COLO668 (cell line): Measurements from ENCODE around the gene FAM217A.

Source experiments
- DNase-seq: peaks from one replicate; lab custom pipeline; 2025; ENCODE audit not compliant: unreplicated experiment; lab: John Stamatoyannopoulos, UW

Gene FAM217A

GRCh38 chr6:4085332-4085700 is 6.4 kb upstream of the FAM217A start:
- no peak for DNase-seq

DNA sequence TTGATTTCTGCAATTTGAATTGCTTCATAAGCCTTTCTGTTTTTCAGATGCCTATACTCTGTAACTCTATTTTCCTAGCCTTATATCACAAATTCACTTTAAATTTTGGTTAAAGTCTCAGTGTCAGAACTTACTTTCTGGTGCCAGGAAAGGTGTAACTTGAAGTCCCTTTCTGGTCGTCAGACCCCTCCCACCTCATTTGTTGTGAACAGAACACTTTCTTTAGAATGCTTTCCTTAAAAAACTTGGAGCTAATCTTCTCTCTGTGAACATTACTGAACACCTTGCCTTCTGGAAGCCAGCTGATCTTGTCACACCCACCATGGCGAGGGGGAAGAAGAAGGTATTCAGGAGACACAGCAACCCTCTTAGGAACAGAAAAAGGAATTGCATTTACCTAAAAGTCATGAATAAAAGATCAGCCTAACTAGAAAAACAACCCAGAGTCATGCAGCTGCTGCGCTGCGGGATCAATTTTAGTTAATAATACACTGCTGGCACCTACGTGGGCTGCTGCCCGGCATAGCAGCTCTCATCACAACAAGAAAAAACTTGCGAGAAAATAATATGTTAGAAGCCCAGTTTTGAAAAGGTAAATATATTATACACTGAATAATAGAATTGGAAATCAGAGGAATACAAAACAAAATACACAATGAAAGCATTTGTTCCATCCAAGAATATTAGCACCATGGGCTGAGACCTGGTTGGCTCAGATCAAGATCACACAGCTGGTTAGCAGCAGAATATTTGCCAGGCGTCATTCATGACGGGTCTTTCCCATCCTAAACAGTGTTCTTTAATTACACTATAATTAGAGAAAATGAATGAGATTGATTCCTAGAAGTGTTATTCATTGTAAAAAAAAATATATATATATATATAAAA is 5.8 kb upstream of the FAM217A start:
- no peak for DNase-seq

DNA sequence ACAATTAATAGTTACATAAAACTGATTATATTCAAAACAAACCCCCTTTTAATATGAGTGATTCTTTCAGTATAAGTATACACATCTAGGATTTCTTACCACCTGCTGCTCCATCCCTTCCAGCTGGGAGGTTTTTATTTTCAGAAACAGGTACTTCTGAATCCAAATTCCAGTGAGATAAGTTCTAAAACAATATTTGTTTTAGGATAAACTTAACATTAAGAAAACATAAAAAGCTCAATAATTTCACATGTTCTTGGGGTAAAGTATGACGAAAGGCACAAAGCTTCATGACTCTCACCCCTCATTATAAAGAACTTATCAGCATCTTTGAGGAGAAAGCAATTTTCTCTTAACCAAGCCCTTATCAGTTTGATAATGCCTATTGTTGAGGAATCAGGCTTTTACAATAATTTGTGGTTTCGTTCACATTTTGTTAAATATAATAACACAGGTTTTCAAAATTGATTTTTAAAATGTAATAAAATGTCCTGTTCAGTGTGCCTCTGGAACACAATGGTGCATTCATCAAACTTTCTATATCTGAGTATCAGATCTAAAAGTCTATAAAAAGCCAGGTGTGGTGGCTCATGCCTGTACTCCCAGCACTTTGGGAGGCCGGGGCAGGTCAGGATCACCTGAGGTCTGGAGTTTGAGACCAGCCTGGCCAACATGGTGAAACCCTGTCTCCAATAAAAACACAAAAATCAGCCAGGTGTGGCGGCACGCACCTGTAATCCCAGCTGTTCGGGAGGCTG is 4.3 kb downstream of the FAM217A start:
- DNase-seq = no peak

- DNase-seq = no peak
Observed at GRCh38 chr6:4071330-4071729, 7.6 kb downstream of the FAM217A start.

DNA sequence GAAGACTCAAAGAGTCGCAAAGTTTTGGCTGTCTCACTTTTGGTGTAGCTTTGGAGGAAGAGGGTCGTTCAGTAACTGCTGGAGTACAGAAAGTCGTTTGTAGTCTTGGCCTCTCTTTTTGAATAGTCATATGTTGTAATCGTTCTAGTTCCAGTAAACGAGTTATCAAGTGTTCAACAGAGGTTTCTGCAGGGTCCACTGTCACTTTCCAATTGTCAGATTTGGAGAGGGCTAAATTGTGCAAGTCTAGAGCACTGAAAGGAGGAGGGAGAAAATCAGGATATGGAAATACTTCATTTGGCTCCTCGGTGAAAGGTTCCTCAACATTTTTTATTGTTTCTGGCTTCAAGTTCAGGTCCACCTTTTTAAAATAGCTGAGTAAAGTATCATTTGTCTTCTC is 9.7 kb downstream of the FAM217A start:
- DNase-seq = no peak

DNA sequence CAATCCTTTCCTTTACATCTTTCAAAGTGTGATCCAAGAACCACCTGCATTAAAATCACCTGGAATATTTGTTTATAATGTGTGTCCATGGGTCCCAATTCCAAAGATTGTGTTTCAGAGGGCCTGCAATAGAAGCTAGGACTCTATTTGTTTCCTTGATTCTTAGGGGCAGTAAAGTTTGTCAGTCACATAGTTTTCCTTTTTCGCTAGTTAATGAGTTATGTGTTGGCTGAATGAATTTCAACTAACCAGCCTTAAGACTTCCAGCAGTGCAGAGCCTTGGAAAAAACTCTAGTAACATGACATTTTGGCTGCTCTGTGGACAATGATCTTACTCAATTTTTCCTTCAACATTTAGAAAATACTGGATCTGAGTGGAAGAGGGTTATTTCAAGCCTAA is 11.3 kb downstream of the FAM217A start:
- no peak for DNase-seq

GRCh38 chr6:4066029-4066755 is 12.7 kb downstream of the FAM217A start:
- DNase-seq = no peak

DNA sequence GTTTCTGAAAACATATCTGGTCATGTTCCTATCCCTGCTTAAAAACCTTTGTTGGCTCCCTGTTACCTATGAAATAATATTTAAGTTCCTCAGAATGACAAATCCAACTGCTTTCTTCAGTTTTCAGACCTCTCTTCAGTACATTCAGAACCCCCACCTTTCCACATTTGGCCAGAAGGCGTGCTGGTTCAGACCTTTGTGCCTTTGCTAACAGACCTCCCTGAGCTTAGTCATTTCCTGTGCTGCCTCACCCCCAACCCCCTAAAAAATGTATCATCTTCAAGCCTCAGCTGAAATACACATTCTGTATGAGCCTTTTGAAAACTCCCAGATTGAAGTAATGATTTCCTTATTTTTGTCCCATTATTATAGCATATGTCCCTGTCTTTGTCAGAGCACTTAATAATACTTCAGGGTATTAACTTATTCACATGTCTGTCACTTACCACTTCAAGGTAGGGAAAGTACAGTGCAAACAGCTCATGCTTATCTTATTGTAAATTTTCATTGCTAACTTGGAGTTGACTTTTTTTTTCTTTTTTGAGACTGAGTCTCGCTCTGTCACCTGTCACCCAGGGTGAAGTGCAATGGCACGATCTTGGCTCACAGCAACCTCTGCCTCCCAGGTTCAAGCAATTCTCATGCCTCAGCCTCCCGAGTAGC is 19.7 kb downstream of the FAM217A start:
- no peak for DNase-seq

DNA sequence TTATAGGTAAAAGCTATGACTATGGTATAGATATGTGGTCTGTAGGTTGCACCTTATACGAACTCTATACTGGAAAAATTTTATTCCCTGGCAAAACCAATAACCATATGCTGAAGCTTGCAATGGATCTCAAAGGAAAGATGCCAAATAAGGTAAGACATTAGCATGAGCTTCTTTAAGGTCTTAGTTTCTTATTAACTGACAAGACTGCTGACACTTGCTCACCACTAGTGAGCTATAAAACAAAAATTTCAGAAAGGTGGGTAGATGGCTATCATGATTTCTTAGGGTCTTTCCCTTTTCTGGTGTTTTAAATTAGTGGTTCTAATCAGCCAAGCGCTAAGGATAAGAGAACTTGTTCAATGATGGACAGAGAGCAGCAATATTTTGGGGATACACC is 21.9 kb downstream of the FAM217A start:
- no peak for DNase-seq

DNA sequence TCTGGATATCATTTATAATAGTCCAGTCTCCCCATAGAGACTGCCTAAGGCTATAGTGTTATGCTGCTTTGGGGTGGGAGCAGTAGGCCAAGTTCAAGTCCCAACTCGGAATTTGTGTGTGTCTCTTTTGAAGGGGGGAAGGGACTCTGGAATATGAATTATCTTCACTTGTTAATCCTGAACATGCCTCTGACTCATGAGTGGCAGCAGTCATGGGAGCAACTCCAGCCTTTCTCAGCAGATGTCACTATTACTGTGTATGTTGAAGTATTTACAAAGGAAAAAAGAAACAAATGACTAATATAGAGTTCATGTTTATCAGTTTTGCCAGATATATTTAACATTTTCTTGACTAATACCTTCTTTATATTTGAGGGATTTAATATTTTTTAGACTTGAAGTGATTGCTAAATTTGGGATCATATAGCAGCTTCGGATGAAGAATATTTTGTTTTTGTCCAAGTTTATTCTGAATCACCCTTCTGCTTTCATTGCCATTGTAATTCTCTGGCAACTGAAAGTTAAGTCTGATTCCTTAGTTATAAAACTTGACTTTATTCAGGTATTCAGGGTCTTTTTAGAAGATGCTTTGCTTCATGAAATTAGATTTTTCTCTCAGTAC is 23.4 kb downstream of the FAM217A start:
- no peak for DNase-seq

- DNase-seq = no peak
Observed at GRCh38 chr6:4049246-4049645, 29.7 kb downstream of the FAM217A start.

- no peak for DNase-seq
Observed at GRCh38 chr6:4041480-4041879, 37.5 kb downstream of the FAM217A start.

- no peak for DNase-seq
Observed at GRCh38 chr6:4039348-4039747, 39.6 kb downstream of the FAM217A start.

DNA sequence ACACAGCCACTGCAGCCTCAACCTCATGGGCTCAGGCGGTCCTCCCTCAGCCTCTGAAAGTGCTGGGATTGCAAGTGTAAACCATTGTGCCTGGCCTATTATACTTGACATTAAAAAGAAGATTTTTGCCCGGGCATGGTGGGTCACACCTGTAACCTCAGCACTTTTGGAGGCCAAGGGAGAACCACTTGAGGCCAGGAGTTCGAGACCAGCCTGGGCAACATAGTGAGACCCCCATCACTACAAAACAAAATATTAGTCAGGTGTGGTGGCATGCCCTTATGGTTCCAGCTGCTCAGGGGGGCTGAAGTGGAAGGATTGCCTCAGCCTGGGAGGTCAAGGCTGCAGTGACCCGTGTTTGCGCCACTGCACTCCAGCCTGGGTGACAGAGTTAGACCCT is 42.4 kb downstream of the FAM217A start:
- DNase-seq = no peak

GRCh38 chr6:4032475-4032874 is 46.5 kb downstream of the FAM217A start:
- no peak for DNase-seq

GRCh38 chr6:4031442-4031841 is 47.5 kb downstream of the FAM217A start:
- no peak for DNase-seq

DNA sequence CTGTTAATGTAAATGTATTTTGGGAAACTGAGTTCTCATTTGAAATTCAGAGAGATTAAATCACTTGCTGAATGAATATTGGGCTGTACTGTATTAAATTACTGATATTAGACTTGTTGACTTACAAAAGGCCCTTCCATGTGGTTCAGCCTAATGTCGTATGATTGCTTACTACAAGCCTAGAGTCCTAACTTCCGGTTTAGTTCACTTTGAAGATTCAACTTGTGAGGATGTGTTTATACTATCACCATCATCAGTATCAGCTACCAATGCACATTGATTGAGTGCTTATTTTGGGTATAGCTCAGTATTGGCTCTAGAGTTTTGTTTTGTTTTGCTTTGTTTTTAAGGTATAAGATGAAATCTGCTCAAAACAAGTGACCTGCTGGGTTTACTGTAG is 48.3 kb downstream of the FAM217A start:
- no peak for DNase-seq

DNA sequence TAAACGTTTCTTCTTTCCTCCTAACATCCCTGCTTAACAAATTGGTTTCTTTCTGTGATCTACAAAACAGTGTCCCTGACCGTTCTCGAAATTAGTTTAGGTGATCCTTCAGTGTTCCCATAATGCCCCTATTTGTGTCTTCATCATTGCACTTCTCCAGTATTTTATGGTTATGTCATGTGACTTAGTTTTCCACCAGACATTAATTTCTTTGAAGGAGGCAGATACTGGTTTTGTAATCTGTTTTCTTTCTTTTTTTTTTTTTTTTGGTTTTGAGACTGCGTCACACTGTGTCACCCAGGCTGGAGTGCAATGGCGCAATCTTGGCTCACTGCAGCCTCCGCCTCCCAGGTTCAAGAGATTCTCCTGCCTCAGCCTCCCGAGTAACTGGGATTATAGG is 49.2 kb downstream of the FAM217A start:
- DNase-seq = no peak

- no peak for DNase-seq
Observed at GRCh38 chr6:4028051-4028450, 50.9 kb downstream of the FAM217A start.

GRCh38 chr6:4025681-4026080 is 53.3 kb downstream of the FAM217A start:
- DNase-seq = no peak

DNA sequence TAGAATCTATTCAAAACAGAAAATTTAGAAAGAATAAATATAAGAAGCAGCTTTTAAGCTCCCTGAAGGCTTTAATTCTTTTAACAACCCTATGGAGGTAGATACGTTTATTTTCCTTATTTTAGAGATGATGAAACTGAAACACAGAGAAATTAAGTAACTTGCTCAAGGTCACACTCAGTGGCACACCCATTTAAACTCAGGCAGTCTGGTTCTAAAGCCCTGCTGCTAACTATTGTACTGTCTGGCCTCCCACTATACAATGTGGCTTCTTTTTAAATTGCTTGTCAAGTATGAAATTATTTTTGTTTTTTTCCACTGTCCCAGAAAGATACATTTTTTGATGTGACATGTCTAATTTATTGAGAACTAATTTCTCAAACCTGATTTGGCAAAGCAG is 55.7 kb downstream of the FAM217A start:
- no peak for DNase-seq
